ENCODE measurements around the gene GTPBP2.

DNA sequence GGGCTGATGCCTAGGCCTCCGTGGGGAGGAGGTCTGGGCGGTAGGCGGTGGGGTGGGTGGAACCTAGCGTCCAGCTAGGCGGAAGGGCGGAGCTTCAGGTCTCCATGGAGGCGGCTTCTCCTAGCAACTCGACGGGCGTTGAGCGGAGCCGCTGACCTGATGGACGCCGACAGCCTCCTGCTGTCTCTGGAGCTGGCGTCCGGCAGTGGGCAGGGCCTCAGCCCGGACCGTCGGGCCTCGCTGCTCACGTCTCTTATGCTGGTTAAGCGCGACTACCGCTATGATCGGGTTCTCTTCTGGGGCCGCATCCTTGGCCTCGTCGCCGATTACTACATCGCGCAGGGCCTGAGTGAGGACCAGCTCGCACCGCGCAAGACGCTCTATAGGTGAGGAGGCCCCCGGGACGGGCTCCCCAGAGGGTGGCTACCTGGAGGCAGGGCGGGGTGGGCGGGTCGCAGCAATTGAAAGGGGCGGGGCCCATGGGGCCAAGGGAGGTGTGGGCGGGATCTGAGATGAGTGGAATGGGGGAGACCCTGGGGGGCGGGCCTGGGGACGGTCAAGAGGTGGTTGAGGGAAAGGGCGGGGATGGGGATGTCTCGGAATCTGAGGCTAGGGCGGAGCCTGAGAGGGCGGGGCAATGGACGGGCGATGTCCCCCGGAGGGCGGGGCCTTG, 16.0 kb upstream of the GTPBP2 start, which contains the start of gene RSPH9:
- TF ChIP-seq, protein P1, sequence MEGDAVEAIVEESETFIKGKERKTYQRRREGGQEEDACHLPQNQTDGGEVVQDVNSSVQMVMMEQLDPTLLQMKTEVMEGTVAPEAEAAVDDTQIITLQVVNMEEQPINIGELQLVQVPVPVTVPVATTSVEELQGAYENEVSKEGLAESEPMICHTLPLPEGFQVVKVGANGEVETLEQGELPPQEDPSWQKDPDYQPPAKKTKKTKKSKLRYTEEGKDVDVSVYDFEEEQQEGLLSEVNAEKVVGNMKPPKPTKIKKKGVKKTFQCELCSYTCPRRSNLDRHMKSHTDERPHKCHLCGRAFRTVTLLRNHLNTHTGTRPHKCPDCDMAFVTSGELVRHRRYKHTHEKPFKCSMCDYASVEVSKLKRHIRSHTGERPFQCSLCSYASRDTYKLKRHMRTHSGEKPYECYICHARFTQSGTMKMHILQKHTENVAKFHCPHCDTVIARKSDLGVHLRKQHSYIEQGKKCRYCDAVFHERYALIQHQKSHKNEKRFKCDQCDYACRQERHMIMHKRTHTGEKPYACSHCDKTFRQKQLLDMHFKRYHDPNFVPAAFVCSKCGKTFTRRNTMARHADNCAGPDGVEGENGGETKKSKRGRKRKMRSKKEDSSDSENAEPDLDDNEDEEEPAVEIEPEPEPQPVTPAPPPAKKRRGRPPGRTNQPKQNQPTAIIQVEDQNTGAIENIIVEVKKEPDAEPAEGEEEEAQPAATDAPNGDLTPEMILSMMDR (conservative IDR thresholded peaks at IDR 0.05): no peak
- TF ChIP-seq EZH2 (IDR thresholded peaks at IDR 0.05; ENCODE audit: low read depth): no peak

Data from PC-9 (cell line).